HepG2 (cell line): ENCODE data around the gene FAM209A.

Experiments used
- POLR2A ChIP-seq, 2 experiments: IDR thresholded peaks; 2 replicates each; pipeline ENCODE4 v1.6.1; 2011; ENCODE audit warnings: low read depth in 2 of 2, low read length in 2 of 2, mild to moderate bottlenecking in 1 of 2, moderate library complexity in 1 of 2; ENCODE audit not compliant: insufficient read depth in 1 of 2
- RBFOX2 ChIP-seq: fragments of 200-400 bp; formaldehyde crosslinking; IDR thresholded peaks from 2 replicates; pipeline ENCODE4 v1.6.1; 2017; ENCODE audit warnings: low read depth, mild to moderate bottlenecking, low read length
- SP5 ChIP-seq: IDR thresholded peaks from 2 replicates; pipeline ENCODE4 v1.6.1; 2016; ENCODE audit warnings: low read depth, borderline replicate concordance
- TRIM24 ChIP-seq: sonication (generic); formaldehyde crosslinking; IDR thresholded peaks from 2 replicates; pipeline ENCODE4 v1.8.0; 2022; ENCODE audit warnings: mild to moderate bottlenecking, missing genetic modification reagents
- TF ChIP-seq, protein P1 (sequence below): sonication (generic); formaldehyde crosslinking; IDR thresholded peaks from 2 replicates; pipeline ENCODE4 v1.5.0; 2020; ENCODE audit warnings: missing genetic modification reagents
- TF ChIP-seq, protein P2 (sequence below): IDR thresholded peaks from 2 replicates; pipeline ENCODE4 v1.6.1; 2016; ENCODE audit warnings: missing genetic modification reagents, missing compliant biosample characterization

- TF ChIP-seq, protein P1, sequence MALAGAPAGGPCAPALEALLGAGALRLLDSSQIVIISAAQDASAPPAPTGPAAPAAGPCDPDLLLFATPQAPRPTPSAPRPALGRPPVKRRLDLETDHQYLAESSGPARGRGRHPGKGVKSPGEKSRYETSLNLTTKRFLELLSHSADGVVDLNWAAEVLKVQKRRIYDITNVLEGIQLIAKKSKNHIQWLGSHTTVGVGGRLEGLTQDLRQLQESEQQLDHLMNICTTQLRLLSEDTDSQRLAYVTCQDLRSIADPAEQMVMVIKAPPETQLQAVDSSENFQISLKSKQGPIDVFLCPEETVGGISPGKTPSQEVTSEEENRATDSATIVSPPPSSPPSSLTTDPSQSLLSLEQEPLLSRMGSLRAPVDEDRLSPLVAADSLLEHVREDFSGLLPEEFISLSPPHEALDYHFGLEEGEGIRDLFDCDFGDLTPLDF (CRISPR knock-in tag), result no peak
- TF ChIP-seq RBFOX2 (no peak), SP5 (CRISPR knock-in tag) (no peak), TRIM24 (no peak), POLR2A (IDR thresholded peaks at IDR 0.05; ENCODE audit: insufficient read depth in 1 of 2, low read depth in 2 of 2, low read length in 2 of 2) (no peak)
- TF ChIP-seq, protein P2, sequence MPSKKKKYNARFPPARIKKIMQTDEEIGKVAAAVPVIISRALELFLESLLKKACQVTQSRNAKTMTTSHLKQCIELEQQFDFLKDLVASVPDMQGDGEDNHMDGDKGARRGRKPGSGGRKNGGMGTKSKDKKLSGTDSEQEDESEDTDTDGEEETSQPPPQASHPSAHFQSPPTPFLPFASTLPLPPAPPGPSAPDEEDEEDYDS (CRISPR knock-in tag), result no peak
These were observed 37.3 kb upstream of the FAM209A start for GRCh38 chr20:56487216-56487615.
